COLO829 (cell line): Measurements from ENCODE around the gene C22orf39.

ENCODE experiments used
- DNase-seq: peaks from one replicate; pipeline ENCODE4 v3.0.0; 2012; ENCODE audit warnings: low spot score

The C22orf39 gene, protein sequence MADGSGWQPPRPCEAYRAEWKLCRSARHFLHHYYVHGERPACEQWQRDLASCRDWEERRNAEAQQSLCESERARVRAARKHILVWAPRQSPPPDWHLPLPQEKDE

DNA sequence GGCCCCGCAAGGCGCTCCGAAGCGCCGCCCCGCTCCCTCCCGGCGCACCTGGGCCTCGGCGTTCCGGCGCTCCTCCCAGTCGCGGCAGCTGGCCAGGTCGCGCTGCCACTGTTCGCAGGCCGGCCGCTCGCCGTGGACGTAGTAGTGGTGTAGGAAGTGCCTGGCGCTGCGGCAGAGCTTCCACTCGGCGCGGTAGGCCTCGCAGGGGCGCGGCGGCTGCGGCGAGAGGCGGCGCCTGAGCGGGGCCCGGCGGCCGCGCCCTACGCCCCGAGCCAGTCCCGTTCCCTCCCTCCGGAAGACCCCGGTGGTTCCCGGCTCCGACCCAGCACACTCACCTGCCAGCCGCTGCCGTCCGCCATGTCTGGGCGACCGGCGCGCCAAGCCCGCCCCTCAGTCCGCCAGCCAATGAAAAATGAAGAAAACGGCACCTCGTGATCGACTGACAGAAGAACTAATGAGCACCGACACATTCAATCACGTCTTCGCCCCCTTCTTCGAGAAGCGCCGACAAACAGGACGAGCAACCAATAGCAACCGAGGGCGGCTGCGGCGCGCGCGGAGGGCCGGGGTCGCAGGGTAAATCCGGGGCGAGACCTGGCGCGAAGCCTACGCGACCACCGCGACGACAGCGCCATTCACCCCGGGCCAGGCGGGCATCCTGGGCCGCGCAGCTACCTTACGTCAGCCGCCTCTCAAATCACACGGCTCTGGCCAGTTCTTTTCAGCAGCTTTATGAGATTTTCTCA, at the start of gene C22orf39:
C22orf39 (minus strand) TSS at position 382 of the 746 bp plus-strand sequence; CDS start at position 359, 23 bp downstream.
- peak; percentile 97 for DNase-seq

DNA sequence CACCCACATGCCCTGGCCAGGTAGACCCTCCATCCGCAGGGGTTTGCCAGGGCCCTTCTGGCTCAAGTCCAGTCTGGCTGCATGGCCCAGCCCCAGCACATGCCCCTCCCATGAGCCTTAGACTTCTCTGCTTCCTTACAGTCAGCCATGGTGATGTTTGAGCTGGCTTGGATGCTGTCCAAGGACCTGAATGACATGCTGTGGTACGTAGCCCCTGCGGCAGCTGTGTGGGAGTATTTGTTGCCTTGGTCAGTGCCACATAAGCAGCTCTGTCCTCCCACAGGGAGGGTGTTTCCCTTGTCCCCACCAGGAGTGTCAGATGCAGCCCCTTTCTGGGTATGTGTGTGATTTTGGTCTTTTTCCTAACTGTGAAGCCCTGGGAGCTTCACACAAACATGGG, 49.7 kb upstream of the C22orf39 start:
- DNase-seq, result peak; percentile 85

DNA sequence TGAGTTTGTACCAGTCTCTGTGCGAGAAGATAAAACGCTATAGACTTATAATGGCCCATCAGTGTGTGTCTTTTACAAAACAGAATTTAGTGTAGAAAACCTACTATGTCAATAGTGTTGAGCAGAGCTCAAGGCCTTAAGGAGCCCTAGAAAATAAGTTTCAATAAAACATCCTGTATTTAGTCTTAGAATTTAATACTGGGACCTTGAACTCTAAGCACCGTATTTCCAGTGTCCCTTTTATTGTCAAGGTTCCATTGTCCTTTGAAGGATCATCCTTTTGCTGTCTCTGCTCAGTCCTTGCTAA, 48.8 kb upstream of the C22orf39 start:
- DNase-seq, result no peak

- no peak for DNase-seq
Observed at GRCh38 chr22:19495562-19496323, 48.2 kb upstream of the C22orf39 start.

- no peak for DNase-seq
Observed at GRCh38 chr22:19494676-19495173, 47.2 kb upstream of the C22orf39 start.

DNA sequence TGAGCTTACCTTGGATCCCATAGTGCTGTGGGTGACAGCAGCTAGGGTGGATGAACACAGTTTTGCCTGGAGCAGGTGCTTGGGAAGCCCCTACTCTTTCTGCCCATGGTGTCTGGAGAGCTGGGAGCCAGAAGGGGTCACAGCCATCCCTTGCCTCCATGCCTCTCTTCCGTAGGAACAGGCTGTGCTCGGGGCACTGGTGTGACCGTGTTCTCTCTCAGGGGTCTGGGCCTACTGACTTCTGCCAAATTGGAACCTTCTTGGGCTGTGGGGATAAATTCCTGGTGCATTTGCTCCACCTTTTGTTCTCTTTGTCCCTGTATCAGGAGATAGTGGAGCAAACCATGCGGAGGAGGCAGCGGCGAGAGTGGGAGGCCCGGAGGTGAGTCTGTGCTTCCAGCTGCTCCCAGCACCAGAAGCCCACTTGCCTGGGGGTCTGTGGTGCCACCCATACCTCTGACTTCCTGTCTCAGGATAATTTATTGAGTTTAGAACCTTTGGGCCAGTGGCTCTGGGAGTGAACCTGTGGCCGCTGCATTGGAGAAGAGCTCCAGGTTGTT, 46.6 kb upstream of the C22orf39 start:
- DNase-seq, result no peak

- no peak for DNase-seq
Observed at GRCh38 chr22:19492504-19493174, 45.1 kb upstream of the C22orf39 start.

- no peak for DNase-seq
Observed at GRCh38 chr22:19490628-19491230, 43.2 kb upstream of the C22orf39 start.

- peak; percentile 67 for DNase-seq
Observed at GRCh38 chr22:19488884-19489843, 41.7 kb upstream of the C22orf39 start.

- no peak for DNase-seq
Observed at GRCh38 chr22:19488285-19488684, 40.8 kb upstream of the C22orf39 start.

- no peak for DNase-seq
Observed at GRCh38 chr22:19483481-19484244, 36.2 kb upstream of the C22orf39 start.

DNA sequence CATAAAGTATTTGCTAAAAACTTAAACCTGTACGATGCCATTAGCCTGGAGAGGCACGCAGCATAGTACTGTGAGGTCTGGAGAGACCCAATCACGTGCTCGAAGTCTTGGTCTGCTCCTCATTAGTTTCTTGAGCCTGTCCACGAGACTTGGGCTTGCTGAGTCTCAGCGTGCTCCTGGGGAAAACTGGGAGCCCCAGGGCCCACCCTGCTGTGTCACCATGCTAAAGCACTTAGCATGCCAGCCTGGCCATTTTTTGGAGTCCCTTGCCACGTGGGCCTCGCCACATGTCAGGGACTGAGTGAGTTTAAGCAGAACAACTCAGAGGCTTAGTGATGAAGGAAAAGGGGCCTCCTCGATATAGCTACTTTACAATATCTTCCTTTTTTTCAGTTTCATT, 34.8 kb upstream of the C22orf39 start:
- DNase-seq, result no peak

DNA sequence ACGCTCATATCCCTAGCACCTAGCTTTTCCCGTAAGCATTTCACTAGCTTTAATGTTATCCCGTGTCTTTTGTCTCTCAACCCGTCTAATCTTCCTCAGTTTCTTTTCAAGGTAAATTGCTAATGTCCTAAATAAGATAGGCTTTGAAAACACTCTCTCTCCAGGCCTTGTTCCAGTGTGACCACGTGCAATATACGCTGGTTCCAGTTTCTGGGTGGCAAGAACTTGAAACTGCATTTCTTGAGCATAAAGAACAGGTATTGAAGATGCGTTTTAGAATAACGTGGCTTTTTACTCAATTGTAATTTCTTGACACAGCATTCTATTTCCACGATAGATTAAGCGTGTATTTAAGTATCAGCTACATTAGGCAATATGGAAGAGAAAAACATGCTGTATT, 33.3 kb upstream of the C22orf39 start:
- no peak for DNase-seq

DNA sequence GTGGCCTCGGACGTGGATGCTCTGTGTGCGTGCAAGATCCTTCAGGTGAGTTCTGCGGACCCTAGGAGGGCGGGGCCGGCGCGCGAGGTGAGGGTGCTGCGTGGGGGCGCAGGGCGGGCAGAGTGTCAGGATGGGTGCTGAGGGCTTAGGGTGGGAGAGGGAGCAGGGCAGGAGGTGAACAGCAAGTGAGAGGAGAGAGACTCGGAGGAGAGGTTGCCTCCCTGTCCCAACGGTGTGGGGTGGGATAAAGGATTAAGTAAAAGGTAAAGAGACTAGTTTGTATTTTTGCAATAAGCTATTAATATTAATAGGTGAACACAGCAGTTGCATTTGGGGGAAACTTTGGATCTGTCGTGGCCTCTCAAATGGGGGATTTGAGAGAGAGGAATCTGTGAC, 32.7 kb upstream of the C22orf39 start:
- no peak for DNase-seq

DNA sequence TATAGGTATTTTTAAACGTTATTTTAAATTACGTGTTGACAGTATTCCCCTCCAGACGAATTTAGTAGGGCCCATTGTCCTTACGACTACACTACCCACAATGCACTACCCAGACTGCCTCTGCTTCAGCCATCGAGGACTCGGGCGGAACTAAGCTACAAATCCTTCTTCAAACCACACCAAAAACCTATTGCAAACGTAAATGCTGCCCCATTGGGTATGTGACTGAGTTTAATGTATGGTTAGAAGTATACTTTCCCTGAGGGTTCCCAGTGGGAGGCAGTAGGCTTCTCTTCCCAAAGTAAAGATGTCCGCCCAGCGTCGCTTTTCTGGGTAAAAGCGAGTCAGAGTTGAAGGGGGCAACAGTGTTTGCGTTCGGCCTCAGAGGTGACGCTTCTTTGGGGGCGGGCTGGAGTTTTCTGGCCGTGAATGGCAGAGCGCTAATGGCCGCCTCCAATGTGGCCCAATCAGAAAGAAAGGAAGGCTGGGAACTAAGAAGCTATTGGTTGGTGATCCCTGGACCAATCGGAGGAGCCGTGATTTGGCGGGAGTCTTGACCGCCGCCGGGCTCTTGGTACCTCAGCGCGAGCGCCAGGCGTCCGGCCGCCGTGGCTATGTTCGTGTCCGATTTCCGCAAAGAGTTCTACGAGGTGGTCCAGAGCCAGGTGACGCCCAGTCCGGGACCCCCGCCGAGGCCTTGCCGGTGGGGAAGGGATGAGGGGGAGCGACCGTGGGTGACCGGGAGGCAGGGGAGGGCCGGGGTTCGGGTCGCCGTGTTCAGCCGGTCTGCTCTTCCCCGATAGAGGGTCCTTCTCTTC, 32.1 kb upstream of the C22orf39 start, which contains the start of gene CDC45:
CDC45 (plus strand) TSS at position 566 of the 818 bp plus-strand sequence; CDS start at position 615, 49 bp downstream.
- peak; percentile 97 for DNase-seq

DNA sequence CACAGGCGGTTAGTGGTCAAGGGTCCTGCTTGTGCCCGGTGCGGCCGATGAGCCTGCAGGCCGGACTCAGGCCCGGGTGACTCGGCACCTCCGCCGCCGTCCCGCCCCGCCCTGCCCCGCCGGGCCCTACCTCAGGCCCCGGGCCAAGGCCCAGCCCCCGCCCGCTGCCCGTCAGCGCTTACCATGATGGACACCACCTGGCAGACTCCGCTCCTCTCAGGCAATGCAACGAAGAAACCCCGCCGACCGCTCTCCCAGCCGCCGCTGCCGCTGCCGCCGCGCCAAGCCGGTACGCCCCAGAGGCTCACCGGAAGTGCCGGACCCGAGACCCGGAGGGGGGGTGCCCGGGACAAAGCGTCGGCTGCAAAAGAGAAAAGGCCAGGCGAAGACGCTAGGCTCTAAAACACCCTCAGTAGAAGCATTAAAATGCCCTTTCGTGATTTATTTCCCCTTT, 31.4 kb upstream of the C22orf39 start, which contains the start of gene UFD1:
UFD1 (minus strand) TSS at position 293 of the 454 bp plus-strand sequence; CDS start at position 185, 108 bp downstream.
- no peak for DNase-seq

GRCh38 chr22:19478045-19478900, 30.8 kb upstream of the C22orf39 start:
- DNase-seq, result no peak
